Amniotic stem cell (primary cell): ENCODE results near the gene CDH23.

Experiments
- DNase-seq: peaks from one replicate; lab custom pipeline; 2025; lab: John Stamatoyannopoulos, UW

CDH23 gene

DNA sequence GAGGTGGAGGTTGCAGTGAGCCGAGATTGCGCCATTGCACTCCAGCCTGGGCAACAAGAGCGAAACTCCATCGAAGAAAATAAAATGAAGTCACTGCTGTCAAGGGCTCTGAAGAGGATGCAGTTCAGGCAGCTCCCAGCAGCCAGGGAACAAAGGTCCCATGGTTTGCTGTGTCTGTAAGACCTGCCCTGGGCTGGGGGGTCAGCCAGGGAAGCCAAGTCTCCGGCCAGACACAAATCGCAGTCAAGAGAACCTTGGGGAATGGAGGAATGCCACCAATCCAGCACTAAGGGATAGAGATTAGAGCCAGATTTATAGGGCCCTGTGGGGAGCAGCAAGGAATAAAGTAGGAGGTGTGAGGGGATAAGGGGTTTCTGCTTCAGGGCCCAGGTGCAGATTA lies 405.5 kb downstream of the CDH23 start:
- DNase-seq = no peak

GRCh38 chr10:71802715-71803488 lies 406.2 kb downstream of the CDH23 start:
- no peak for DNase-seq

DNA sequence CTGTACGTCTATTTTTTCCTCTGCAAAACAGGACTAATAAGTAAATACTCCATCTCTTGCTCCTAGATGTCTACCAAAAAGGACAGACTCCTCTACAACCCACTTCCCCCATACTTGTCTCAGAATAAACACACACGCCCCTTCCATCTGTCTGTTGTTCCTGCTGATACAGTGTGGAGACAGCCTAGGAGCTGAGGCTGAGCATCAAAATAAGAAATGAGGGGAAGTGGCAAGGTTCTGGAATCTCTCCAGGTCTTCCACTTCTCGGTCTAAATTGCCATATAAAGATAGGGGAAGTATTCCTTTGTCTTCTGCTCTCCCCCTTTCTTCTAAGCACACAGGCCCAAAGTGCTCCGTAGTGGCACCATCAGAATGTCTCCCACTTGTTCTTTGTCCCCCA lies 407.4 kb downstream of the CDH23 start:
- DNase-seq = no peak

DNA sequence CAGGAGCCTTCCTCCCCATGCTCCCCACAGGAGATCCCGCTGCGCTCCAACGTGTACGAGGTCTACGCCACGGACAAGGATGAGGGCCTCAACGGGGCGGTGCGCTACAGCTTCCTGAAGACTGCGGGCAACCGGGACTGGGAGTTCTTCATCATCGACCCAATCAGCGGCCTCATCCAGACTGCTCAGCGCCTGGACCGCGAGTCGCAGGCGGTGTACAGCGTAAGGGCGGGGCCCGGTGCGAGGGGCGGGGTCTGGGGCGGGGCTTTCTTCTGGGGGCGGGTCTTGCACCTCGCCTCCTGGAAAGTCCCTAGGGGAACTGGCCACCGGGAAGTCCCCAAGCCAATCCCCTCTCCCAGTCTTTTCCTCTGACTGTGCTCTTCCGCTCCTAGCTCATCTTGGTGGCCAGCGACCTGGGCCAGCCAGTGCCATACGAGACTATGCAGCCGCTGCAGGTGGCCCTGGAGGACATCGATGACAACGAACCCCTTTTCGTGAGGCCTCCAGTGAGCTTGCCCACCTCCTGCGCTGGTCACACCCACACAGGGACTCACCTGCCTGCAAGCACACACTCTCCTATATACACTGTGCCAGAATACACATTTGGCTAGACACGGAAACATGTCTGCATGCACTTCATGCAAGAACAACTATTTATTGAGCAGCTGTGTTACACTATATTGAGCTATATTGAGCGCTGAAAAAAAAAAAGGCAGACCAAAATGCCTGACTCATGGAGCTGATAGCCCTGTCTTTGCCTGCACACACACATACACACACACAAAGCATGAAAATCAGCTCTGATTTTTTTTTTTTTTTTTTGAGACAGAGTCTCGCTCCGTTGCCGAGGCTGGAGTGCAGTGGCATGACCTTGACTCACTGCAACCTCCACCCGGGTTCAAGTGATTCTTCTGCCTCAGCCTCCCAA lies 409.3 kb downstream of the CDH23 start:
- DNase-seq = no peak

- DNase-seq = no peak
Observed at GRCh38 chr10:71806704-71807556, 410.2 kb downstream of the CDH23 start.

DNA sequence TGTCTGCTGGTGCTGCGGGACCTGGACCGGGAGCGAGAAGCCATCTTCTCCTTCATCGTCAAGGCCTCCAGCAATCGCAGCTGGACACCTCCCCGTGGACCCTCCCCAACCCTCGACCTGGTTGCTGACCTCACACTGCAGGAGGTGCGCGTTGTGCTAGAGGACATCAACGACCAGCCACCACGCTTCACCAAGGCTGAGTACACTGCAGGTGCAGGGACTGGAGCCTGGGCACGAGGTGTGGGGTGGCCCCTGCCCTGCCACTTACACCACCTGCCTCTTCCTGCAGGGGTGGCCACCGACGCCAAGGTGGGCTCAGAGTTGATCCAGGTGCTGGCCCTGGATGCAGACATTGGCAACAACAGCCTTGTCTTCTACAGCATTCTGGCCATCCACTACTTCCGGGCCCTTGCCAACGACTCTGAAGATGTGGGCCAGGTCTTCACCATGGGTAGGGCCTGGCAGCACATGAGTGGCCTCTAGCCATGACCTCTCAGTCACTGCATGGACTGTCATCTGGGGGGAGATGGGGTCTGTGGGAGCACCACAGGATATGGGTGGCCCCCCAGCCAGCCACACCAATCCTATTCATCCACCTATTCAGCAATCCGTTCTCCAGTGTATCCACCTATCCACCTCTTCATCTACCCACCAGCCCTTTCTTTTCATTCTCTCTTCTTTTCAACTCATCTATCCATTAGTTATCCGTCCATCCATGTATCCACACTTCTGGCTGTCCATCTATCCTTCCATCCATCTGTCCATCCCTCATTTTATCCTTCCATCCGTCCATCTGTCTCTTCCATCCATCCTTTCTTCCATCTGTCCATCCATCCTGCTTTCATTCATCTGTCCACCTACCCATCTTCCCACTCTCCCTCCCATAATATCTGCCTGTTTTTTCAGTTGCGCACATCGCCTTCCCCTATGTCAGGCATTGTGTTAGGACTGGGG lies 411.1 kb downstream of the CDH23 start:
- DNase-seq = no peak

GRCh38 chr10:71809628-71810027 lies 412.9 kb downstream of the CDH23 start:
- DNase-seq = no peak

GRCh38 chr10:71810048-71810750 lies 413.5 kb downstream of the CDH23 start:
- no peak for DNase-seq

GRCh38 chr10:71811351-71811750 lies 414.6 kb downstream of the CDH23 start:
- DNase-seq = no peak

DNA sequence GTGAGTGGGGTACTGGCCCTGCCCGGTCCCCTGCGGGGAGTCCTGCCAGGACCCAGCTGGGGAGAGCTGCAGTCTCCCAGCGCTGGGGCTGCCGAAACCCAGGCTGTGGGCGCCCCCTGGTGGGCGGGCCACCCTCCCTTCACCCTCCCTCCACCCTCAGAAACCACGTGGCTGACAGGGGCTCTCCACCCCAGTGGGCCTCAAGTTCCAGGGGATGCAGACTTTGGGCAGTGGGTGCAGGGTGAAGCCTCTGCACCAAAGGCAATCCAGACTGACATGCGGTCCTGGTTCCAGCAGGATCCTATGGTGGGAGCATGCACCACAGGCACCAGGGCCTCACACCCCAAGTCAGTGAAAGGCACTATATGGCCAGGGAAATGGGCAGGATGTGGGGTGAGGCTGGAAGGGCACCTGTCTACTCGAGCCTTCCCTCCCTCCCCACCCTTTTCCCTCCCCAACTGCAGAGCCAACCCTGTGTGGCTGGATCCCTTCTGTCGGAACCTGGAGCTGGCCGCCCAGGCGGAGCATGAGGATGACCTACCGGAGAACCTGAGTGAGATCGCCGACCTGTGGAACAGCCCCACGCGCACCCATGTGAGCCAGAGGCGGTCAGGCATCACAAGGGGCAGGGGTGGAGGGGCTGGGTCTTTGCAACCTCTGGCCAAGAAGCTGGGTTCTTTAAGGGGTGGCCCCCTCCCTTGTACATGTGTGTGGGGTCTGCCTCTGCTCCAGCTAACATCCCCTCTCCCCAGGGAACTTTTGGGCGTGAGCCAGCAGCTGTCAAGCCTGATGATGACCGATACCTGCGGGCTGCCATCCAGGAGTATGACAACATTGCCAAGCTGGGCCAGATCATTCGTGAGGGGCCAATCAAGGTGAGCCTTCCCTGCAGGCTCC lies 415.5 kb downstream of the CDH23 start:
- DNase-seq = no peak

- DNase-seq = no peak
Observed at GRCh38 chr10:71812913-71813590, 416.3 kb downstream of the CDH23 start.

GRCh38 chr10:71814922-71815411 lies 418.2 kb downstream of the CDH23 start:
- DNase-seq = no peak

GRCh38 chr10:71815515-71816130 lies 418.9 kb downstream of the CDH23 start:
- DNase-seq = no peak

DNA sequence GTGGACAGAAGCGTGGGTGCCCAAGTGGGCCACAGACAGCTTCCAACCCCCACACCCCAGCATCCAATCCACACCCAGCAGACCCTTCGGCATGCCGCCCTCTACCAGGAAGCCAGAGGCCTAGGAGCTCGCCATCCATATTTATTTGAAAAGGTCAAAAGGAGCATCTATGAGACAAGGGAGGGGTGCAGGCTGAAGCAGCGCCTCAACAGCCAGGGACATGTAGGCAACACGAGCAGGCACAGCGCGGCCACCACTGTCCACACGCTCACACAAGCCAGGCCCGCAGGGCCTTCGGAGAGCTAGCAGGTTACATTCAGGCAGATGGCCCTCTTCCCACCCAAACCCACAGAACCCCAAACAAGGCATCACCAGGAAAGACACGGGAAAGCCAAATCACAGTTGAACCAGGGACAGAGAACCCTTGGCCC lies 419.7 kb downstream of the CDH23 start:
- no peak for DNase-seq

GRCh38 chr10:71816936-71817618 lies 420.4 kb downstream of the CDH23 start:
- no peak for DNase-seq

DNA sequence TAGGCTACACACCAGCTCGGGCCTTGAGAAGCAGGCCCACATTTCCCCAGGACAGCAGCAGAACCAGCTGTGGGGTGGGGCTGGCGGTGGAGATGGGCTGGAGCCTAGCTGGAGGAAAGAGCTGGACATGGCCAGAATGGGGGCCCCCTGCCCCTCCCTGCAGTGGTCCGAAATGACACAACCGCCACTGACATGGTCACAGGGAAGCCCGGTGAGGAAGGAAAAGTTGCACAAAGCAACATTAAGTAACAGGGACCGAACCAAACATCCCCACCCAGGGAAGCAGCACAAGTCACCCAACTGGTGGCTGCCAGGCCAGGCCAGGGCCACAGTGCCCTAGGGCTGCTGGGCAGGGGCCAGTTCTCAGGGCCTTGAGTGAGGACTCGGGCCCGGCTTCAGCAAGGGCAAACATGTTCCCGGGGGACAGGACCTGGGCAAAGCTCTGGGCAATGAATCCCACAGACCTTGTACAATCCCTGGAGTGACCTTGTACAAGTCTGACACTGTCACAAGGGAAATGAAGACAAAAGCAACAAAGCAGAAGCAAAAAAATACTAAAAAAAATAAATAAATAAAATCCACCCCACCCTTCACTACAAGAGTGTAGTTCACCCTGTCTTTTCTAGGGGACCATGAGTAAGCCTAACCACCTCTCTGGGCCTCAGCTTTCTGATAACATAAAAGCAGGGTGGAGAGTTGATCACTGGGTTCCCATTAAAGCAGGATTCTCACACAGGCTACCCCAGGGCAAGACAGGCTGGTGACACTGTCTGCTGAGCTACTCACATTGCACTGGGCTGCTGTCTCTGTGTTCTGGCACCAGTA lies 421.3 kb downstream of the CDH23 start:
- DNase-seq = no peak
